ENCODE data around the gene MESP2.

MESP2 gene

GRCh38 chr15:89802986-89803824 is 27.1 kb downstream of the MESP2 start:
- DNase-seq: no peak

- no peak for DNase-seq
These were observed 28.0 kb downstream of the MESP2 start for GRCh38 chr15:89803941-89804800.

GRCh38 chr15:89805241-89806209 is 29.4 kb downstream of the MESP2 start:
- no peak for DNase-seq

- DNase-seq: no peak
These were observed 30.1 kb downstream of the MESP2 start for GRCh38 chr15:89806210-89806558.

- DNase-seq: no peak
These were observed 30.7 kb downstream of the MESP2 start for GRCh38 chr15:89806559-89807550.

- no peak for DNase-seq
These were observed 31.6 kb downstream of the MESP2 start for GRCh38 chr15:89807689-89808088.

GRCh38 chr15:89808160-89808870 is 32.2 kb downstream of the MESP2 start:
- DNase-seq: peak; percentile 69

- DNase-seq: no peak
These were observed 33.1 kb downstream of the MESP2 start for GRCh38 chr15:89809093-89809786.

GRCh38 chr15:89809787-89810148 is 33.6 kb downstream of the MESP2 start:
- no peak for DNase-seq

GRCh38 chr15:89810837-89811236 is 34.7 kb downstream of the MESP2 start:
- DNase-seq: no peak

GRCh38 chr15:89812011-89812846 is 36.1 kb downstream of the MESP2 start:
- DNase-seq: no peak

- DNase-seq: no peak
These were observed 36.8 kb downstream of the MESP2 start for GRCh38 chr15:89812847-89813320.

GRCh38 chr15:89813381-89814111 is 37.4 kb downstream of the MESP2 start:
- no peak for DNase-seq

GRCh38 chr15:89814112-89814742 is 38.1 kb downstream of the MESP2 start:
- no peak for DNase-seq

GRCh38 chr15:89815769-89816168 is 39.6 kb downstream of the MESP2 start:
- DNase-seq: no peak

GRCh38 chr15:89817701-89818280 is 41.7 kb downstream of the MESP2 start:
- DNase-seq: no peak

- DNase-seq: no peak
These were observed 42.2 kb downstream of the MESP2 start for GRCh38 chr15:89818287-89818686.
